ENCODE results near the gene ADAMTSL3.

ADAMTSL3 gene

DNA sequence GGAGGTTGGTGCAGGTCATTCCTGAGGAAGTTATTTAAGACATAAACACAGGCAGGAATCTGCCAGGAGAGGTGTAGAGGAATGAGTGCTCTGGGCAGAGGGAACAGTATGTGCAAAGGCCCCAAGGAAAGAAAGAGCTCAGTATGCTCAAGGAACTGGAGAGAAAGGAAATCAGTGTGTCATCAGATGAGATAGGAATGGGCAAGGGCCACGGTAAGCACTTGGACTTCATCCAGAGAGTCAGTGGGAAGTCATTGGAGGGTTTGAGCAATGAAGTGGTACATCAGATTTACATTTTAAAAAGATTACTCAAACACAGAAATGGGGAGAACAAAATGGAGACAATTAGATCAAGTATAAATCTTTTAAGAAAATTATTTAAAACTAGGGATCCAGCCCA, 272.2 kb downstream of the ADAMTSL3 start:
- Histone ChIP-seq H3K4me3 (ENCODE audit: severe bottlenecking) (no peak overlapping the region), H3K36me3 (ENCODE audit: low read depth) (no peaks in the 10 kb centered on the region), H3K9me3 (ENCODE audit: severe bottlenecking) (no peaks in the 10 kb centered on the region), H3K4me1 (ENCODE audit: insufficient read depth, poor library complexity, severe bottlenecking) (peaks cover 3% of the 10 kb centered on the region), H3K27me3 (ENCODE audit: insufficient read depth, poor library complexity, severe bottlenecking) (no peaks in the 10 kb centered on the region), H3K27ac (ENCODE audit: poor library complexity, severe bottlenecking) (no peak overlapping the region)
- DNase-seq (ENCODE audit: low spot score), result no peak
- TF ChIP-seq, protein P1, sequence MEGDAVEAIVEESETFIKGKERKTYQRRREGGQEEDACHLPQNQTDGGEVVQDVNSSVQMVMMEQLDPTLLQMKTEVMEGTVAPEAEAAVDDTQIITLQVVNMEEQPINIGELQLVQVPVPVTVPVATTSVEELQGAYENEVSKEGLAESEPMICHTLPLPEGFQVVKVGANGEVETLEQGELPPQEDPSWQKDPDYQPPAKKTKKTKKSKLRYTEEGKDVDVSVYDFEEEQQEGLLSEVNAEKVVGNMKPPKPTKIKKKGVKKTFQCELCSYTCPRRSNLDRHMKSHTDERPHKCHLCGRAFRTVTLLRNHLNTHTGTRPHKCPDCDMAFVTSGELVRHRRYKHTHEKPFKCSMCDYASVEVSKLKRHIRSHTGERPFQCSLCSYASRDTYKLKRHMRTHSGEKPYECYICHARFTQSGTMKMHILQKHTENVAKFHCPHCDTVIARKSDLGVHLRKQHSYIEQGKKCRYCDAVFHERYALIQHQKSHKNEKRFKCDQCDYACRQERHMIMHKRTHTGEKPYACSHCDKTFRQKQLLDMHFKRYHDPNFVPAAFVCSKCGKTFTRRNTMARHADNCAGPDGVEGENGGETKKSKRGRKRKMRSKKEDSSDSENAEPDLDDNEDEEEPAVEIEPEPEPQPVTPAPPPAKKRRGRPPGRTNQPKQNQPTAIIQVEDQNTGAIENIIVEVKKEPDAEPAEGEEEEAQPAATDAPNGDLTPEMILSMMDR (IDR thresholded peaks at IDR 0.05; ENCODE audit: poor library complexity, severe bottlenecking), result no peak
- peak; percentile 57 for ATAC-seq (ENCODE audit: low read depth)

DNA sequence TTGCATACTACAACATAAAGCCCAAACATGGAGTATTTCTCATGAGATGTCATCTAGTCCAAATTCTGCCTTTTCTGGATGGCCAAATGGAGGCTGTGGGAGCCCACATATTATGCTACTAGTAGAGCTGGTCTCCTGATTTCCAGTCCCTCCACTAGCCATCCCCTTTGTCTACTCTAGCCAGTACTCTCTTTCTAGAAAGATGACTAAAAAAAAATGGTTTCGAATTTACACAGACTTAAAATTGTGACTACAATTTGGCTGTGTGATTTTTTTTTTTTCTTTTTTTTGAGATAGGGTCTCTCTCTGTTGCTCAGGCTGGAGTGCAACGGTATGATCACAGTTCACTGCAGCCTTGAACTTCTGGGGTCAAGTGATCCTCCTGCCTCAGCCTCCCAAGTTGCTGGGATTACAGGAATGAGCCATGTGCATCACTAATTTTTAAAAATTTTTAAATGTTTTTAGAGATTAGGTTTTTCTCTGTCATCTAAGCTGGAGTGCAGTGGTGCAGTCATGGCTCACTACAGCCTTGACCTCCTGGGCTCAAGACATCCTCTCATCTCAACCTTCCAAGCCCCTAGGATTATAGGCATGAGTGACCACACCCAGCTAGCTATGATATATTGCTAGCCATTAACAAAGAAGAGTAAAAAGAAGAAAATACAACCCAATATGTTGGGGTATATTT, 273.9 kb downstream of the ADAMTSL3 start:
- no peak for DNase-seq (ENCODE audit: low spot score)
- H3K27ac ChIP-seq (ENCODE audit: poor library complexity, severe bottlenecking), result no peak overlapping the region
- H3K36me3 ChIP-seq (ENCODE audit: low read depth), result no peaks in the 10 kb centered on the region
- H3K4me1 ChIP-seq (ENCODE audit: insufficient read depth, poor library complexity, severe bottlenecking), result peaks cover 3% of the 10 kb centered on the region
- H3K27me3 ChIP-seq (ENCODE audit: insufficient read depth, poor library complexity, severe bottlenecking), result no peaks in the 10 kb centered on the region
- H3K9me3 ChIP-seq (ENCODE audit: severe bottlenecking), result no peaks in the 10 kb centered on the region
- H3K4me3 ChIP-seq (ENCODE audit: severe bottlenecking), result no peak overlapping the region
- TF ChIP-seq, protein P1 (IDR thresholded peaks at IDR 0.05; ENCODE audit: poor library complexity, severe bottlenecking), result no peak
- ATAC-seq (ENCODE audit: low read depth), result no peak

DNA sequence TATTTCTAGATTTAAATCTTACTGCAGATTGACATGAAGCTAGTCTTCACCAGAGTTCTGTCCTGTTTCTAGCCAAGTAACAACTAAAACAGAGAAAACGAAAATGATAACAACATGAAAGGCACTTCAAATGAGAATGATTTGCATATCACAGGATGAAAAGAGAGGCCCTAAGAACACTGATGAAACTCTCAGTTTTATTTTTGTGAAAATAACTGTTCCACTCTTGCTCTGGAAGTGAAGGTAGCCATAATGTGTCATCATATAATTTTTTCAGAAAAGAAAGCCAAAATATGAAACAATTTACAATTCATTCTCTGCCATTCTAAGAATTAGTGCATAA, 274.4 kb downstream of the ADAMTSL3 start:
- no peak for ATAC-seq (ENCODE audit: low read depth)
- Histone ChIP-seq H3K36me3 (ENCODE audit: low read depth) (no peaks in the 10 kb centered on the region), H3K27ac (ENCODE audit: poor library complexity, severe bottlenecking) (no peak overlapping the region), H3K9me3 (ENCODE audit: severe bottlenecking) (no peaks in the 10 kb centered on the region), H3K4me1 (ENCODE audit: insufficient read depth, poor library complexity, severe bottlenecking) (peaks cover 3% of the 10 kb centered on the region), H3K27me3 (ENCODE audit: insufficient read depth, poor library complexity, severe bottlenecking) (no peaks in the 10 kb centered on the region), H3K4me3 (ENCODE audit: severe bottlenecking) (no peak overlapping the region)
- no peak for DNase-seq (ENCODE audit: low spot score)
- TF ChIP-seq, protein P1 (IDR thresholded peaks at IDR 0.05; ENCODE audit: poor library complexity, severe bottlenecking), result no peak

DNA sequence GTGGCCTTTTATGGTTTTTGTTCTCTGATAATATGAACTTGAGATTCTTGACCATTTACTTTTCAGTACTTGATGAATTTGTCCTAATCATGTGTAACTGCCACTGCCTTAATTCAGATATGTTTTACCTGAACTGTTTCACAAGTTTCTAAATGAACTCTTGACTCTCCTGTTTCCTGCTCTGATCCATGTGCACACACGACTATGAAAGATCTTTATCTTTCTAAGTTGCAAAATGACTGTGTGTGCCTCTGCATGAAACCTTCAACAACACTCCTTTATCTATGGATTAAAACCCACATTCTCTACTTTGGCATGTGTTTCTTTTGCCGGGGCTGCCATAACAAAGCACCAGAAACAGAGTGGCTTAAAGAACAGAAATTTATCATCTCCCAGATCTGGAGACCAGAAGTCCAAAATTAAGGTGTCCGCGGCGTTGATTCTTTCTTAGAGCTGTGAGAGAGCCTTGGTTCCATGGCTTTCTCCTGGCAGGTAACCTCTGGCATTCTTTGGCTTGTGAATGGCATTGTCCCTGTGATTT, 275.0 kb downstream of the ADAMTSL3 start:
- no peaks in the 10 kb centered on the region for H3K27me3 ChIP-seq (ENCODE audit: insufficient read depth, poor library complexity, severe bottlenecking)
- no peaks in the 10 kb centered on the region for H3K36me3 ChIP-seq (ENCODE audit: low read depth)
- DNase-seq (ENCODE audit: low spot score) (no peak), ATAC-seq (ENCODE audit: low read depth) (no peak)
- no peaks in the 10 kb centered on the region for H3K9me3 ChIP-seq (ENCODE audit: severe bottlenecking)
- TF ChIP-seq, protein P1 (IDR thresholded peaks at IDR 0.05; ENCODE audit: poor library complexity, severe bottlenecking), result no peak
- no peak overlapping the region for H3K27ac ChIP-seq (ENCODE audit: poor library complexity, severe bottlenecking)
- H3K4me3 ChIP-seq (ENCODE audit: severe bottlenecking), result no peak overlapping the region
- H3K4me1 ChIP-seq (ENCODE audit: insufficient read depth, poor library complexity, severe bottlenecking), result peaks cover 3% of the 10 kb centered on the region

DNA sequence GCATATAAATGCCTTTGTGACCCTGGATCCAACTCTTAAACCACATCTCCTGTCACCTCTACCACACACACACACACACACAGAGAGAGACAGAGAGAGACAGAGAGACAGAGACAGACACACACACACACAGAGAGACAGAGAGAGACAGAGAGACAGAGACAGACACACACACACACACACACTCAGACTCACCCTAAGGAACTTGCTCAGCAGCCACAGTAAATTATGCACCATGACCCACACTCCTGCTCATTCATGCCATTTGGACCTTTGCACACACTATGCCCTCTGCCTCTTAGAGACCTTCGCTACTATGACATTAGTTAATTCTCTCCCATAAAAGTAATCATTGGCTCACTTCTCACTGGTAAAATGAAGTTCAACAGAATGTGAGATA, 275.7 kb downstream of the ADAMTSL3 start:
- ATAC-seq (ENCODE audit: low read depth) (no peak), DNase-seq (ENCODE audit: low spot score) (no peak)
- no peaks in the 10 kb centered on the region for H3K27me3 ChIP-seq (ENCODE audit: insufficient read depth, poor library complexity, severe bottlenecking)
- H3K4me3 ChIP-seq (ENCODE audit: severe bottlenecking), result no peak overlapping the region
- TF ChIP-seq, protein P1 (IDR thresholded peaks at IDR 0.05; ENCODE audit: poor library complexity, severe bottlenecking), result no peak
- no peak overlapping the region for H3K27ac ChIP-seq (ENCODE audit: poor library complexity, severe bottlenecking)
- H3K36me3 ChIP-seq (ENCODE audit: low read depth), result no peaks in the 10 kb centered on the region
- no peaks in the 10 kb centered on the region for H3K9me3 ChIP-seq (ENCODE audit: severe bottlenecking)
- peaks cover 3% of the 10 kb centered on the region for H3K4me1 ChIP-seq (ENCODE audit: insufficient read depth, poor library complexity, severe bottlenecking)
